K562 (cell line): ENCODE results near the gene A1BG. TPM values are rescaled to one million over a fixed set of nuclear protein-coding genes. Genes with fewer than 3 reads are reported as not detected.

Source experiments
- ATAC-seq: fragments of 200-7000 bp; cut with Tn5 transposase; 3 replicates; pipeline ENCODE4 v1.9.1; 2020; ENCODE audit warnings: moderate library complexity
- BruUV-seq: library from RNA; stranded (reverse); fragments of 400-500 nt; replicated peaks from 2 replicates; lab custom pipeline; 2021; lab: Mats Ljungman, UMichigan
- CTCF ChIA-PET: fragments of 300-600 bp; formaldehyde crosslinking; extraction: SDS; loops from one replicate; lab custom pipeline; 2021; ENCODE audit warnings: low intra/inter-chr PET ratio; lab: Yijun Ruan, JAX
- POLR2A ChIA-PET: fragments of 300-600, 350-650 bp; sonication (Branson Sonifier 250); formaldehyde crosslinking; extraction: SDS; loops from one replicate; lab custom pipeline; 2021; ENCODE audit warnings: antibody characterized with exemption, inconsistent platforms; lab: Yijun Ruan, JAX
- DNase-seq, 4 experiments: peaks; one replicate each; pipeline versions ENCODE4 v3.0.0 to v3.0.0-alpha.2; 2011 to 2018; ENCODE audit warnings: low spot score in 3 of 4, mixed read lengths in 3 of 4; ENCODE audit errors: extremely low read depth in 1 of 4
- FAIRE-seq: peaks from 2 replicates; lab custom pipeline; 2011; peaks lifted over from hg19 to GRCh38; lab: Jason Lieb, UNC
- H2AFZ ChIP-seq: 2 replicates; pipeline ENCODE4 v1.6.0; 2011; ENCODE audit warnings: low read depth, low read length, control low read depth, inconsistent platforms
- H3K27ac ChIP-seq: fragments of 200-600 bp; 3 replicates; pipeline ENCODE4 v1.8.0; 2011; ENCODE audit warnings: low read depth, mild to moderate bottlenecking, control low read depth, inconsistent platforms, low read length, moderate library complexity, mixed read lengths; ENCODE audit errors: extremely low read depth
- H3K27me3 ChIP-seq, 2 experiments: fragments of 300-600 bp in 1 of 2; 2 replicates in 1 of 2; 3 replicates in 1 of 2; pipeline versions ENCODE4 v1.6.0 to v1.8.0; 2011; ENCODE audit warnings: inconsistent platforms in 2 of 2, low read length in 2 of 2, mild to moderate bottlenecking in 1 of 2, mixed read lengths in 1 of 2, moderate library complexity in 1 of 2; ENCODE audit not compliant: control insufficient read depth in 2 of 2, insufficient read depth in 2 of 2
- H3K36me3 ChIP-seq: fragments of 300-600 bp; 3 replicates; pipeline ENCODE4 v1.8.0; 2011; ENCODE audit warnings: mild to moderate bottlenecking, low read length, inconsistent platforms; ENCODE audit not compliant: control insufficient read depth, insufficient read depth
- H3K4me1 ChIP-seq, 2 experiments: fragments of 200-600 bp in 1 of 2; replicated peaks in 1 of 2; 2 replicates in 1 of 2; 3 replicates in 1 of 2; pipeline versions ENCODE4 v1.5.1 to v1.8.0; 2011; ENCODE audit warnings: inconsistent platforms in 2 of 2, low read length in 2 of 2, mild to moderate bottlenecking in 1 of 2, mixed read lengths in 1 of 2, moderate library complexity in 1 of 2; ENCODE audit not compliant: control insufficient read depth in 2 of 2, insufficient read depth in 2 of 2
- H3K4me2 ChIP-seq: 2 replicates; pipeline ENCODE4 v1.6.1; 2011; ENCODE audit warnings: low read length, control low read depth, inconsistent platforms, mixed read lengths; ENCODE audit not compliant: insufficient read depth
- H3K4me3 ChIP-seq: fragments of 200-600 bp; sonication (generic), shearing (Covaris generic); 2 replicates; pipeline ENCODE4 v1.5.1; 2016; ENCODE audit warnings: control low read depth, inconsistent platforms
- H3K79me2 ChIP-seq: fragments of 200-600 bp; 3 replicates; pipeline ENCODE4 v1.8.0; 2011; ENCODE audit warnings: low read length, inconsistent platforms; ENCODE audit not compliant: control insufficient read depth, insufficient read depth
- H3K9ac ChIP-seq, 2 experiments: 2 replicates each; pipeline versions ENCODE4 v1.6.0 to v1.6.1; 2011; ENCODE audit warnings: low read depth in 2 of 2, low read length in 2 of 2, control low read depth in 1 of 2, inconsistent platforms in 1 of 2, mild to moderate bottlenecking in 1 of 2, mixed read lengths in 1 of 2; ENCODE audit not compliant: insufficient read depth in 1 of 2
- H3K9me1 ChIP-seq: one replicate; pipeline ENCODE4 v1.6.0; 2011; ENCODE audit warnings: inconsistent platforms, mild to moderate bottlenecking, low read length, moderate library complexity; ENCODE audit not compliant: control insufficient read depth, insufficient read depth
- H3K9me3 ChIP-seq: replicated peaks from 2 replicates; pipeline ENCODE4 v1.5.1; 2011; ENCODE audit warnings: low read depth, low read length, inconsistent platforms; ENCODE audit not compliant: control insufficient read depth, insufficient read depth
- H4K20me1 ChIP-seq: replicated peaks from 2 replicates; pipeline ENCODE4 v1.6.1; 2011; ENCODE audit warnings: low read length, inconsistent platforms, mixed read lengths; ENCODE audit not compliant: control insufficient read depth, insufficient read depth
- ETS2 ChIP-seq: IDR thresholded peaks from 2 replicates; pipeline ENCODE4 v1.6.1; 2016; ENCODE audit warnings: borderline replicate concordance, missing genetic modification characterization, mild to moderate bottlenecking, moderate library complexity, missing compliant biosample characterization; ENCODE audit not compliant: poor library complexity, severe bottlenecking
- ZNF785 ChIP-seq: fragments of 250-450 bp; sonication (Bioruptor Pico); IDR thresholded peaks from 2 replicates; pipeline ENCODE4 v1.4.0; 2020; ENCODE audit warnings: mild to moderate bottlenecking
- WGBS: fragments of 100-300 bp; shearing (Covaris generic); methylation state at CpG from one replicate; pipeline ENCODE4 v1.1.6; 2016; ENCODE audit warnings: low coverage, mixed read lengths; ENCODE audit not compliant: insufficient coverage; ENCODE audit errors: missing lambda C conversion rate; 5-methylcytosine and 5-hydroxymethylcytosine counted together
- in situ Hi-C: fragments of 300-500 bp; cut with MboI; formaldehyde crosslinking; loops from 4 replicates; pipeline ENCODE4 v1.15.0; 2018; ENCODE audit warnings: inconsistent platforms, mixed read lengths
- intact Hi-C: fragments of 100-400 bp; cut with micrococcal nuclease; formaldehyde crosslinking; loops from 2 replicates; pipeline ENCODE4 v1.14.2; 2022
- polyA plus RNA-seq, 8 experiments: library from polyadenylated mRNA; depleted of rRNA in 4 of 8; stranded (reverse) in 5 of 8; unstranded in 3 of 8; fragments of >200 nt; fragmentation: Nextera tagmentation in 2 of 8; fragmentation: Illumina TruSeq in 1 of 8; extraction: Ambion mirVana in 2 of 8; extraction: Trizol in 1 of 8; gene quantifications; 2 replicates each; pipeline versions ENCODE4 v1.2.1 to v1.2.3, GENCODE V29; 2011 to 2014; ENCODE audit warnings: inconsistent platforms in 1 of 8, missing spikeins in 1 of 8
- total RNA-seq, 7 experiments: library from RNA; depleted of rRNA in 6 of 7; stranded (reverse); fragments of >200 nt in 6 of 7; fragmentation: Illumina TruSeq in 2 of 7; extraction: Trizol in 2 of 7; gene quantifications; 2 replicates each; pipeline versions ENCODE4 v1.2.1 to v1.2.3, GENCODE V29; 2011 to 2021; ENCODE audit warnings: low replicate concordance in 1 of 7
- TF ChIP-seq, protein P1 (sequence below): fragments of 450-650 bp; IDR thresholded peaks from 2 replicates; pipeline ENCODE4 v1.7.1; 2018; ENCODE audit warnings: mild to moderate bottlenecking, low read depth; ENCODE audit not compliant: partially characterized antibody
- TF ChIP-seq, protein P2 (sequence below), 2 experiments: fragments of 450-650 bp in 1 of 2; sonication (generic) in 1 of 2; formaldehyde crosslinking in 1 of 2; IDR thresholded peaks in 1 of 2; conservative IDR thresholded peaks in 1 of 2; 2 replicates each; pipeline versions ENCODE4 v1.6.1 to v1.8.1; 2016 to 2023; ENCODE audit warnings: mild to moderate bottlenecking in 2 of 2, moderate library complexity in 2 of 2, inconsistent platforms in 1 of 2, missing genetic modification reagents in 1 of 2
- TF ChIP-seq, protein P3 (sequence below): fragments of 250-450 bp; sonication (Bioruptor Pico); IDR thresholded peaks from 2 replicates; pipeline ENCODE4 v1.4.0; 2020; ENCODE audit warnings: borderline replicate concordance

The A1BG gene
- total and polyA plus RNA-seq, 9 of the 15 experiments (the other 6 are each of a cell fraction or from before 2014, with no cell fraction given) = 0.10 to 19.8 (median 2.6) TPM

DNA sequence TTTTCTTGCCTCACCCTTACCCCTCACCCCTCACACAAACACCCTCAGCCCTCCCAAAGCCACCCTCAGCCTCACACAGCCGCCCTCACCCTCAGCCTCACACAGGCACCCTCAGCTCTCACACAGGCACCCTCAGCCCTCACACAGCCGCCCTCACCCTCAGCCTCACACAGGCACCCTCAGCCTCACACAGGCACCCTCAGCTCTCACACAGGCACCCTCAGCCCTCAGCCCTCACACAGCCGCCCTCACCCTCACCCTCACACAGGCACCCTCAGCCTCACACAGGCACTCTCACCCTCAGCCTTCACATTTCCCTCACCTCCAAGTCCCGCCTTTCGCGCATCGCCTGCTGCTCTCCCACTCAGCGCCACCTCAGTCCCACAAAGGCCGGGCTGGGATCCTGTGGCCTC is 26.8 kb downstream of the A1BG start (continued):
- TF ChIP-seq, protein P1, sequence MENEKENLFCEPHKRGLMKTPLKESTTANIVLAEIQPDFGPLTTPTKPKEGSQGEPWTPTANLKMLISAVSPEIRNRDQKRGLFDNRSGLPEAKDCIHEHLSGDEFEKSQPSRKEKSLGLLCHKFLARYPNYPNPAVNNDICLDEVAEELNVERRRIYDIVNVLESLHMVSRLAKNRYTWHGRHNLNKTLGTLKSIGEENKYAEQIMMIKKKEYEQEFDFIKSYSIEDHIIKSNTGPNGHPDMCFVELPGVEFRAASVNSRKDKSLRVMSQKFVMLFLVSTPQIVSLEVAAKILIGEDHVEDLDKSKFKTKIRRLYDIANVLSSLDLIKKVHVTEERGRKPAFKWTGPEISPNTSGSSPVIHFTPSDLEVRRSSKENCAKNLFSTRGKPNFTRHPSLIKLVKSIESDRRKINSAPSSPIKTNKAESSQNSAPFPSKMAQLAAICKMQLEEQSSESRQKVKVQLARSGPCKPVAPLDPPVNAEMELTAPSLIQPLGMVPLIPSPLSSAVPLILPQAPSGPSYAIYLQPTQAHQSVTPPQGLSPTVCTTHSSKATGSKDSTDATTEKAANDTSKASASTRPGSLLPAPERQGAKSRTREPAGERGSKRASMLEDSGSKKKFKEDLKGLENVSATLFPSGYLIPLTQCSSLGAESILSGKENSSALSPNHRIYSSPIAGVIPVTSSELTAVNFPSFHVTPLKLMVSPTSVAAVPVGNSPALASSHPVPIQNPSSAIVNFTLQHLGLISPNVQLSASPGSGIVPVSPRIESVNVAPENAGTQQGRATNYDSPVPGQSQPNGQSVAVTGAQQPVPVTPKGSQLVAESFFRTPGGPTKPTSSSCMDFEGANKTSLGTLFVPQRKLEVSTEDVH = no peak
- TF ChIP-seq, all 486 proteins: peak for 5

DNA sequence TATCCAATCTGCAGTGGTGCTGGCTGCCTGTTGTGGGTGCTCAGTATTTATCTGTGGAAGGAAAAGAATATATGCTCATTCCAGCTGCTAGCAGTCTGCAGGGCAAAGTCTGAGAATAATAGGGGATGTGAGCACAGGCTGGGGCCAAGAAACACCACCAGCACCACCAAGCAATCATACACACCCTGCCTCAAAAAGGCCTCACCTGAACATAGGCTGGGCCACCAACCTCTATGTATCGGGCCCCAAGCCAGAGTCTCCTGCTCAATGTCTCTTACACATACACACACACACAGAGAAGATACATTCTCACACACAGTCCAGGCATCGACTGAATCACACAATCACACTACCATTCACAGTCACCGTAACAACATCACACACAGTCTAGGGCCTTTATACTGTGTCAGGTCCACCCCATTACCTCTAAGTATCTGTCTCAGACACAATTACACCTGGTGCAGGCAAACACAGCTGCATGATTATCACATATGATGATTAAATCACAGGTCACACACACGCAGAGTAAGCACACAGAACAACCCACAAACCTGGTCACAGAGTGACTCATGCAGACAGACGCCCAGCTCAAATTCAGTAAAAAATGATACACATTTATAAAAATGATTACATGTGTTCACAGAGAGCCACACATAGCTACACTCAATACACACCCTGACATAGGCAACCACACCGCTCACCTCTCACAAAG is 27.8 kb downstream of the A1BG start:
- no peak for FAIRE-seq
- H4K20me1 ChIP-seq = peaks cover 4% of the 10 kb centered on the region; the same call in 1 of the 2 replicates
- BruUV-seq = no TSS peak
- CTCF ChIA-PET = no interaction called here
- no peak for ATAC-seq
- H3K9me3 ChIP-seq = no peaks in the 10 kb centered on the region
- H3K79me2 ChIP-seq = peaks cover 44% of the 10 kb centered on the region
- no peaks in the 10 kb centered on the region; the same call in 2 of the 3 replicates for H3K36me3 ChIP-seq
- peak overlapping the region; percentile 98 for H3K4me3 ChIP-seq
- H3K4me1 ChIP-seq = peaks cover 20% of the 10 kb centered on the region in 2 experiments; a peak in 4 of 5 replicates
- in situ Hi-C loops = no loop called here
- POLR2A ChIA-PET = interaction anchor here (0.6 to 2.2 kb wide), 4 partner anchors 16 to 1974 kb away, joined by 3 to 9 read pairs (median 6); no protein-coding TSS in a partner anchor
- intact Hi-C loops = loop anchor here (1.0 to 5.0 kb wide), 6 partner anchors 20 to 194 kb away; partner anchors contain the start of genes ERVK3-1, ZBTB45, ZNF274 and ZNF446
- H3K9ac ChIP-seq = peak overlapping the region; percentile 57 to 92; a peak in 3 of 4 replicates
- no peak overlapping the region; the same call in 2 of the 3 replicates for H3K27ac ChIP-seq
- WGBS = 51% methylated on average over 6 of the region's 6 CpGs
- peaks cover 2% of the 10 kb centered on the region for H3K9me1 ChIP-seq
- DNase-seq = no peak
- no peak overlapping the region for H2AFZ ChIP-seq
- peak overlapping the region; percentile 100 for H3K4me2 ChIP-seq
- no peaks in the 10 kb centered on the region for H3K27me3 ChIP-seq
- TF ChIP-seq, protein P2, sequence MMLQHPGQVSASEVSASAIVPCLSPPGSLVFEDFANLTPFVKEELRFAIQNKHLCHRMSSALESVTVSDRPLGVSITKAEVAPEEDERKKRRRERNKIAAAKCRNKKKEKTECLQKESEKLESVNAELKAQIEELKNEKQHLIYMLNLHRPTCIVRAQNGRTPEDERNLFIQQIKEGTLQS (IDR thresholded peaks at IDR 0.05) = peak; percentile 37; the same call in 1 of the 2 replicates
- TF ChIP-seq, protein P2 (CRISPR knock-in tag; conservative IDR thresholded peaks at IDR 0.05) = no peak
- TF ChIP-seq ETS2 (tag) (no peak), ZNF785 (no peak)
- TF ChIP-seq, protein P3, sequence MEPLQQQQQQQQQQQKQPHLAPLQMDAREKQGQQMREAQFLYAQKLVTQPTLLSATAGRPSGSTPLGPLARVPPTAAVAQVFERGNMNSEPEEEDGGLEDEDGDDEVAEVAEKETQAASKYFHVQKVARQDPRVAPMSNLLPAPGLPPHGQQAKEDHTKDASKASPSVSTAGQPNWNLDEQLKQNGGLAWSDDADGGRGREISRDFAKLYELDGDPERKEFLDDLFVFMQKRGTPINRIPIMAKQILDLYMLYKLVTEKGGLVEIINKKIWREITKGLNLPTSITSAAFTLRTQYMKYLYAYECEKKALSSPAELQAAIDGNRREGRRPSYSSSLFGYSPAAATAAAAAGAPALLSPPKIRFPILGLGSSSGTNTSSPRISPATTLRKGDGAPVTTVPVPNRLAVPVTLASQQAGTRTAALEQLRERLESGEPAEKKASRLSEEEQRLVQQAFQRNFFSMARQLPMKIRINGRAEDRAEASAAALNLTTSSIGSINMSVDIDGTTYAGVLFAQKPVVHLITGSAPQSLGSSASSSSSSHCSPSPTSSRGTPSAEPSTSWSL = no peak
